Fibroblast of lung (primary cell): ENCODE results near the gene CERS2.

Source experiments
- EZH2 ChIP-seq: IDR thresholded peaks from 2 replicates; pipeline ENCODE4 v1.5.1; 2012; ENCODE audit warnings: low read length, control low read depth, mild to moderate bottlenecking; ENCODE audit errors: missing control alignments
- TF ChIP-seq, protein P1 (sequence below), 2 donors: IDR thresholded peaks in 1 of 2; conservative IDR thresholded peaks in 1 of 2; 1 replicate in 1 of 2; 2 replicates in 1 of 2; pipeline ENCODE4 v1.5.1; 2011 to 2012; ENCODE audit warnings: low read length in 2 of 2, control low read depth in 1 of 2, inconsistent platforms in 1 of 2, low read depth in 1 of 2, mild to moderate bottlenecking in 1 of 2

DNA sequence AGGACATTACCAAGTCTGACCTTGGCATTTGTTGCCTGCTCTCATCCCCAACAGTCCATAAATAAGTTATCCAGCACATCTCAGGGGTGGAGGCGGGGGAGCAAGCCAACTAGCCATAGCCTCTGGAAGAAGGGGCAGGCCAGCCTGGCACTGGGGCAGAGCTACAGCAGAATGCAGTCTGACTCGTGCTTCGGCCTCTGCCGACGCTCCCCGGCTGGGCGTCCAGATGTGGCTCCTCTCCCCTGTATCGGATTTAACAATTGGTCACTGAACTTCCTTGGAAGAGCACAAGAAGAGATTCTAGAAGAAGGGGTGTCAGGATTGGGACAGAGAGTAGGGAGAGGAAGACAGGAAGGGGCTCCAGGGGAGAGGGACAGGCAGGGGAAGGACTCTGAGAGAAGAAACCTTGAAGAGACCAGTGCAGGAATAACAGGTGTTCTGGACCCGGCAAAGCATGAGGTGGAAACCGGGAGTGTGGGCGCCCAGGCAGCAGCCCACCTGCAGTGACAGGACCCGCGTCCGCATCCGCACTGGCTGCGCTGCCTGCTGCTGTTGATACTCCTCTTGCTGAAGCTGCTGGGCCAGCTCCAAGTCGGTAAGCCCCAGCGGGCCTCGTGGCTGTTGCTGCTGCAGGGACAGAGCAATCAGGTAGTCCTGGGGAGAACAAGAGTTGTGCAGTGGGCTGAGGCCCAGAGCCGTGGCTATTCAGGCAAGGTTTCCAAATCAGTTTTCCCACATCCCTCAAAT is 22.7 kb upstream of the CERS2 start:
- no peak for TF ChIP-seq EZH2
- TF ChIP-seq, protein P1, sequence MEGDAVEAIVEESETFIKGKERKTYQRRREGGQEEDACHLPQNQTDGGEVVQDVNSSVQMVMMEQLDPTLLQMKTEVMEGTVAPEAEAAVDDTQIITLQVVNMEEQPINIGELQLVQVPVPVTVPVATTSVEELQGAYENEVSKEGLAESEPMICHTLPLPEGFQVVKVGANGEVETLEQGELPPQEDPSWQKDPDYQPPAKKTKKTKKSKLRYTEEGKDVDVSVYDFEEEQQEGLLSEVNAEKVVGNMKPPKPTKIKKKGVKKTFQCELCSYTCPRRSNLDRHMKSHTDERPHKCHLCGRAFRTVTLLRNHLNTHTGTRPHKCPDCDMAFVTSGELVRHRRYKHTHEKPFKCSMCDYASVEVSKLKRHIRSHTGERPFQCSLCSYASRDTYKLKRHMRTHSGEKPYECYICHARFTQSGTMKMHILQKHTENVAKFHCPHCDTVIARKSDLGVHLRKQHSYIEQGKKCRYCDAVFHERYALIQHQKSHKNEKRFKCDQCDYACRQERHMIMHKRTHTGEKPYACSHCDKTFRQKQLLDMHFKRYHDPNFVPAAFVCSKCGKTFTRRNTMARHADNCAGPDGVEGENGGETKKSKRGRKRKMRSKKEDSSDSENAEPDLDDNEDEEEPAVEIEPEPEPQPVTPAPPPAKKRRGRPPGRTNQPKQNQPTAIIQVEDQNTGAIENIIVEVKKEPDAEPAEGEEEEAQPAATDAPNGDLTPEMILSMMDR (conservative IDR thresholded peaks at IDR 0.05 in 1 of 2, IDR thresholded peaks at IDR 0.05 in 1 of 2; ENCODE audit: low read depth in 1 of 2, low read length in 2 of 2): no peak
